Fibroblast of mammary gland (primary cell): ENCODE data around the gene SLC13A4.

ENCODE experiments used
- DNase-seq: peaks from one replicate; pipeline ENCODE4 v3.0.0-alpha.2; 2010; ENCODE audit warnings: low read depth
- H3K4me3 ChIP-seq: 2 replicates; pipeline ENCODE4 v1.5.1; 2011; ENCODE audit warnings: low read depth, mild to moderate bottlenecking, low read length, moderate library complexity; ENCODE audit not compliant: control insufficient read depth
- CTCF ChIP-seq: conservative IDR thresholded peaks from 2 replicates; pipeline ENCODE4 v1.5.1; 2011; ENCODE audit warnings: low read depth, low read length, inconsistent platforms; ENCODE audit not compliant: control insufficient read depth, insufficient read depth

The SLC13A4 gene

GRCh38 chr7:135771051-135771450 is 43.1 kb upstream of the SLC13A4 start:
- no peak overlapping the region for H3K4me3 ChIP-seq
- DNase-seq = no peak
- no peak for TF ChIP-seq CTCF

GRCh38 chr7:135770139-135770710 is 42.2 kb upstream of the SLC13A4 start:
- DNase-seq = peak; percentile 64
- H3K4me3 ChIP-seq = no peak overlapping the region
- no peak for TF ChIP-seq CTCF

- no peak for TF ChIP-seq CTCF
- DNase-seq = no peak
- no peak overlapping the region for H3K4me3 ChIP-seq
Measured at GRCh38 chr7:135769005-135769802, 41.2 kb upstream of the SLC13A4 start.

- no peak overlapping the region for H3K4me3 ChIP-seq
- TF ChIP-seq CTCF = no peak
- no peak for DNase-seq
Measured at GRCh38 chr7:135768467-135768866, 40.5 kb upstream of the SLC13A4 start.

GRCh38 chr7:135768064-135768463 is 40.1 kb upstream of the SLC13A4 start:
- TF ChIP-seq CTCF = no peak
- DNase-seq = no peak
- H3K4me3 ChIP-seq = no peak overlapping the region

- TF ChIP-seq CTCF = no peak
- no peak for DNase-seq
- H3K4me3 ChIP-seq = no peak overlapping the region
Measured at GRCh38 chr7:135763261-135763660, 35.3 kb upstream of the SLC13A4 start.
